Activated CD4-positive, alpha-beta T cell treated with anti-CD3 and anti-CD28 coated beads, Interleukin-2, amount 50 U/mL, for 4 hours (primary cell): ENCODE data around the gene ZNF8.
A peak's percentile ranks its signal among the peaks of the same experiment; 100 is the strongest.
"Not testable (repeated sequence)": the region's sequence is repeated elsewhere in the genome, so short reads cannot be mapped to it uniquely, and the experiment has no call there.

Experiments used
- DNase-seq, 2 experiments: peaks; one replicate each; pipeline ENCODE4 v3.0.0-alpha.2; 2020

ZNF8 gene

DNA sequence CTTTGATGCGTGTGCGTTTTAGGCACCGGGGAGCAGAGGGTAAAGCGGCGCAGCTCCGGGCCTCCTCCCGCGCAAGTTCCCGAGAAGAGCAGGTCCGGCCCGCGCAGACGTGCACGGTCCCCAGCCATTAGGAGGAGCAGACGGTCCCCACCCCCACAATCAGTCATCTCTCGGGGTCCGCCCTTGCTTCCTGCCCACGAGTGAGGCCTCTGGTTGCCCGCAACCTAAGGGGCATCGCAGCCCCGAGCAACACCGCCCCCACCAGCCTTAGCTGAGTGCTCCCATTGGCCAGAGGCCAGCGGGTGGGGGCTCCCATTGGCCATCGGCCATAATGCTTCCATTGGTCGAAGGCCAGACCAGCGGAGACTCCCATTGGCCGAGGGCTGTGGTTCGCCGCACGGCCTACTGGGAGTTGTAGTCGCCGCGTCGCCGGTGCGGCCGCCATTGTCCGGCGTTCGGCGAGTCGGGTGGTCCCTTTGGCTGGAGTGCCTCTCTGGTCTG is at the start of gene ZNF8:
ZNF8 (plus strand) TSS at position 415 of the 501 bp plus-strand sequence. CDS start 127 bp downstream, outside the sequence.
- peak; percentile 95 for DNase-seq

DNA sequence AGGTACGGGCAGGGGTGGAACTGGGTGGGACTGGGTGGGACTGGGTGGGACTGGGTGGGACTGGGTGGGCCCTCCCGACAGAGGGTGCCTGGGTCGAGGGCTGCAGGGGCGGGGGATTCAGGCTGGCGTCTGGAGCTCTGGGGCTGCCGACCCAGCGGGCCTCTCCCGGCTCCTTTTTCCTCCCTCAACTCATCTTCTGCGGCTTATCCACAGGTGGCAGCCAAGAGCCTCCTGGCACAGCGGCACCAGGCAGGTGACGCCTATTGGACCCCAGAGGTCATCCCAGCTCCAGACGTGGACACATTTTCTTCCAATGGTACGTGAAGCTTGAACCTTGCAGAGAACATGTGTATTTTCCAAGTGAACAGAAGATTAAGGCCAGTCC is 49.5 kb upstream of the ZNF8 start:
- peak; percentile 8 to 9 for DNase-seq

DNA sequence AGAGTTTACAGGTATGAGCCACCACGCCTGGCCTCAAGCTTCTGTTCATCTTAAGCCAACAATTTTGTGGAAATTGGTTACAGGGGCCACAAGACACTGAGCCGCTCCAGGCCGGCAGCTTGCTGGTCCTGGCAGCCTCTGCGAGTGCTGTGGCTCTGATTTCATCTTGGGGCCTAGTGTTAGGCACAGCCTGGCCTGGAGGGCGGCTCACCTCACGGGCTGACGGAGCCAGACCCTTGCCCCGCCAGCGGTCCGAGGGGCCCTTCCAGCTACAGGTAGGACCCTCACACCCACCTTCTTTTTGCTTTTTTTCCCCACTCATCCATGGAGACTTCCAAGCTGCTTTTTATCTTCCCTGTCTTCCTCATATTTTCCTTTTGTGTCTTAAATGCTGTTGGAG is 41.4 kb upstream of the ZNF8 start:
- no peak for DNase-seq

DNA sequence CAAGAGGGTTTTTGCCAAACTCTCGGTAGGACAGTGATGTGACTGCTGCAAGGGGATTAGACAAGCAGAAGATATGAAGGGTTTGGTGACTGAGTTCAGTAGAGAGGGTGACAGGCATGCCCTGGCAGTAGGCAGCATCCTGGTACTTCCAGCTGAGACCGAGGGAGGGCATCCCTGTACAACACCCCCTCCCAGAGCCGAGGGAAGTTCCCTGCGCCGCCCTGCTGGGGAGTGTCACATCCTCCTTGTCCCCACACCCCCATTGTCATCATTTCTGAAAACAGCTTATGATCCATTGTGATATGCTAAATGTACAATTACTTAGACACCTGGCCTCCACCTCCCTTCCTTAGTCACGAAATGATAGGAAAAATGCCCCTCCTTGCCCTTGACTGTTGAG is 35.4 kb upstream of the ZNF8 start:
- no peak for DNase-seq

DNA sequence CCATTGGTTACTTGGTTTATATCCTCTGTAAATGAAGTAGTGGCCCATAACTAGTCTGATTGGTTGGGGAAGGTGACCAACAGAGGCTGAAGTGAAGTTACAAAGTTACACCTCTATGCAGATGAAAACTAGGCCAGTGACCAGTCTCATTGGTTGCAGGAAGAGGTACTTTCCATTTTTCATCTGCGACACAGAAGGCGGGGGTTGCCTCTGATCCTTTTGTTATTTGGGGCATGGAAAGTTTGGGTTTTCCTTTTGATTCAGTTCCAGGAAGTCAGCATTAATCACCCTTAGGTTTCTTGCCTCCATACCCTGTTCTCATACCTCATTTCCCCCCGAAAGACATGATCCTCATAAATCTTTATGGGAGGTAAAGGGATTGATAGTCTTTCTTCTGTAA is 29.9 kb upstream of the ZNF8 start:
- no peak for DNase-seq

DNA sequence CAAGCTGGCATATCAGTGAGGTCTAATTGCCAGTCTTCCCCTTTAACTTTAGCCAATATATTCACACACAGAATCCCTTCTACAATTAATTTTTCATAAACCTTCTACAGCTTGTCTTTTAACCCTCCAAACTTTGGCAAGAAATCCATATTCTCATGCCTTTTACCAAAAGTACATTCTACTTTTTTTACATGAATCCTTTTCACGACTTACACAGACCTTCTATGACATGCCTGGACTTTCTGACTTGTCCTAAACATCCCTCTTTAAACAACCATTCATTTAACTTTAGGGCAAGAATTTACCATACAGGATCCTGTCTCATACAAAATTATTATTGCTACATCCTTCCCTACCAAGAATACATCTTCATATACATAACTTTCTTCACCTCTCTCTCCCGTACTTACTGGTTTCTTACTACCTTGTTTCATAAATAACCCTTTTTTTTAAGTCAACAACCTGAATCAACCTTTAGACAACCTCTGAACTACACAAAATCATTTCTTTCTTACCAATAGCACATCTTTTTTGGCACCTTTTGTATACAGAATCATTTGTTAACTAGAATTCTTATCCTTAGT is 26.6 kb upstream of the ZNF8 start:
- DNase-seq = no peak

DNA sequence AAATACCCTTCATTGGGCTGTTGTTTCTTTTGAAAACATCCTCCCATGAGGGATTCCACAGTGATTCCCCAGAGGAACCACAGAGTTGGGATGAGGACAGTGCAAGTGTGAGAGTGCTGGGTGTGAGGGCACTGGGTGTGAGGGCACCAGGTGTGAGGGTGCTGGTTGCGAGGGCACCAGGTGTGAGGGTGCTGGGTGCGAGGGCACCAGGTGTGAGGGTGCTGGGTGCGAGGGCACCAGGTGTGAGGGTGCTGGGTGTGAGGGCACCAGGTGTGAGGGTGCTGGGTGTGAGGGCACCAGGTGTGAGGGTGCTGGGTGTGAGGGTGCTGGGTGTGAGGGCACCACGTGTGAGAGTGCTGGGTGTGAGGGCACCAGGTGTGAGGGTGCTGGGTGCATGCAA is 20.5 kb upstream of the ZNF8 start:
- not testable (repeated sequence) for DNase-seq

DNA sequence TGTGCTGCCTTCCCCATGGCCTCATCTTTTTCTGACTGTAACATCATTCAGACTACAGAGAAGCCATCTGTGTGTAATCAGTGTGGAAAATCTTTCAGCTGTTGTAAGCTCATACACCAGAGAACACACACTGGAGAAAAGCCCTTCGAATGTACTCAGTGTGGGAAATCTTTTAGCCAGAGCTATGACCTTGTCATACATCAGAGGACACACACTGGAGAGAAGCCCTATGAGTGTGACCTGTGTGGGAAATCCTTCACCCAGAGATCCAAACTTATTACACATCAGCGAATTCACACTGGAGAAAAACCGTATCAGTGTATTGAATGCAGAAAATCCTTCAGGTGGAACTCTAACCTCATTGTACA is 17.2 kb upstream of the ZNF8 start:
- DNase-seq = no peak

DNA sequence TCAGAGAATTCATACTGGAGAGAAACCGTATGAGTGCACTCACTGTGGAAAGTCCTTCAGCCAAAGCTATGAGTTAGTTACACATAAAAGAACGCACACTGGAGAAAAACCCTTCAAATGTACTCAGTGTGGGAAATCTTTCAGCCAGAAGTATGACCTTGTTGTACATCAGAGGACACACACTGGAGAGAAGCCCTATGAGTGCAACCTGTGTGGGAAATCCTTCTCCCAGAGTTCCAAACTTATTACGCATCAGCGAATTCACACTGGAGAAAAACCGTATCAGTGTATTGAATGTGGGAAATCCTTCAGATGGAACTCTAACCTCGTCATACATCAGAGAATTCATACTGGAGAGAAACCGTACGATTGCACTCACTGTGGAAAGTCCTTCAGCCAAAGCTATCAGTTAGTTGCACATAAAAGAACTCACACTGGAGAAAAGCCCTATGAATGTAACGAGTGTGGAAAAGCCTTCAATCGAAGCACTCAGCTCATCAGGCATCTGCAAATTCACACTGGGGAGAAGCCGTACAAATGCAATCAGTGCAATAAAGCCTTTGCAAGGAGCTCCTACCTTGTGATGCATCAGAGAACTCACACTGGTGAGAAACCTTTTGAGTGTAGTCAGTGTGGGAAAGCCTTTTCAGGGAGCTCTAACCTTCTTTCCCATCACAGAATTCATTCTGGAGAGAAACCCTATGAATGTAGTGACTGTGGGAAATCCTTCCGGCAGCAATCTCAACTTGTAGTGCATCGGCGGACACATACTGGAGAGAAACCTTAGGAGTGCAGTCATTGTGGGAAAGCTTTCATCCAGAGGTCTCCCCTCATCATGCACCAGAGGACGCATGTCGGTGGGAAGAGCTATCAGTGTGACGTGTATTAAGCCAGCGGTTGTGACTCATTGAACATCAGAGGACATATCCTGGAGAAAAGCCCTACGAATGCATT is 16.5 kb upstream of the ZNF8 start:
- no peak for DNase-seq

DNA sequence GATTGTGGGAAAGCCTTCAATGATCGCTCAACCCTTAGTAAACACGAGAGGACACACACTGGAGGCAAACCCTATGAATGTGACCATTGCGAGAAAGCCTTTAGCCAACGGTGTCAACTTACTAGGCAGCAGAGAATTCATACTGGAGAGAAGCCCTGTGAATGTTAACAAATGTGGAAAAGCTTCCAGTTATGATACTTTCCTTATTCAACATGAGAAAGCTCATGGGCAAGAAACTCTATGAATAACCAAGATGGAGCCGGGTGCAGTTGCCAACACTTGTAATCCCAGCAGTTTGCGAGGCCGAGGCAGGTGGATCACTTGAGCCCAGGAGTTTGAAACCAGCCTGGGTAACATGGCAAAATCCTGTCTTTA is 15.8 kb upstream of the ZNF8 start:
- DNase-seq = no peak

DNA sequence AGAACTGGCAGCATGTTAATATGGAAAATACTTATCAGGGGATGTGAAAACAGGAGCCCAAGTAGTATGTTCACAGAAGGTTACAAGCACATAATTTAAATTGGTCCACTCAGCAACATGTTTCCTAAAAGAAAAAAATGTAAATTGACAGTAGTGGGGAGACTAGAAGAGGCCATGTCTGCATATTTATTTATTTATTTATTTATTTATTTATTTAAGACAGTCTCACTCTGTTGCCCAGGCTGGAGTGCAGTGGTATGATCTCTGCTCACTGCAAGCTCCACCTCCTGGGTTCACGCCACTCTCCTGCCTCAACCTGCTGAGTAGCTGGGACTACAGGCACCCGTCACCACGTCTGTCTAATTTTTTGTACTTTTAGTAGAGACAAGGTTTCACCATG is 13.7 kb upstream of the ZNF8 start:
- no peak for DNase-seq

DNA sequence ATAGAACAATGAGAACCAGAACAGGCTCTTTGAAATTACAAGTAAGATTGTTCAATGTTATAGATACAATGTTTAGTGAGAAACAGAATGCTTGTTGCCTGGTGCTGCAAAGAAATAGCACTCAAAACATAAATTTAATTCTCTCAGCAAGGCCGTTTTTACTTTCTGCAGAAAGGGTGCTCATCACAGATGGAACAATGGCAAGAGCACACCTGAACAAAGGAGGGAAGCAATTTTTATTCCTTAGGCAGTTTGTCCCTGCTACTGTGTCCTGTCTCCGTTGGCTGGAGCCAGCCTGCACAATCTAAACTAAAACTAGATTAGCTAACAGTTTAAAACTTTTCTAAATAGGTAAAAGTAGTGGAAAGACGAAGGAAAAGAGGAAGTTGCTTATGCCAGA is 10.4 kb upstream of the ZNF8 start:
- no peak for DNase-seq

DNA sequence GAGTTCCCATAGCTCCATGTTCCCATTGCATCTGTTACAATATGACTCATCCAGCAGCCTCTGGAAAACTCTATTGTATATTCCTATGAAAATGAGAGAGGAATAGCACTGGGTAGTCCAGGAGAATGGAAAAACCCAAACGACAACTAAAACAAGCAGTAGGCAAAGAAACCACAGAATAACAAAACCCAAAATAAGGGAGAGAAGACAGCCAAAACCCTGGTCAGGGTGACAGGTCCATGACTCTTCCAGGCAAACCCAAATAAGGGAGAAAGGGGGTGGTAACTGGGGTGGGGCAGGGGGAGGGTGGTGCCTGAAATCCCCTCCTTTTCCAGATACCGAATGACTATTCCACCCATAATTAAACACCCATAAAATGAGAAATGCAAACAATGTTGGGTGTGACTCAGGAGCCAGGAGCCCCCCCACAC is 4.0 kb upstream of the ZNF8 start:
- no peak for DNase-seq

DNA sequence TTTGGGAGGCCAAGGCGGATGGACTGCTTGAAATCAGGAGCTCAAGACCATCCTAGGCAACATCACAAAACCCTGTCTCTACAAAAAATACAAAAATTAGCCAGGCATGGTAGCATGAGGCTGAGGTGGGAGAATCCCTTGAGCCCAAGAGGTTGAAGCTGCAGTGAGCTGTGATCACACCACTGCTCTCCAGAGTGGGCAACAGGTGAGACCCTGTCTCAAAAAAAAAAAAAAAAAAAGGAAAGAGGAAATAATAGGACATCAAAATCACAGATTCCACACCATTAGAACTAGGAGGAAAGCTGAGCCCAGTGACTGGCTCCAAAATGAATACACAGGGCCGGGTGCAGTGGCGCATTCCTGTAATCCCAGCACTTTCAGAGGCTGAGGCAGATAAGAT is 3.2 kb upstream of the ZNF8 start:
- DNase-seq = no peak

DNA sequence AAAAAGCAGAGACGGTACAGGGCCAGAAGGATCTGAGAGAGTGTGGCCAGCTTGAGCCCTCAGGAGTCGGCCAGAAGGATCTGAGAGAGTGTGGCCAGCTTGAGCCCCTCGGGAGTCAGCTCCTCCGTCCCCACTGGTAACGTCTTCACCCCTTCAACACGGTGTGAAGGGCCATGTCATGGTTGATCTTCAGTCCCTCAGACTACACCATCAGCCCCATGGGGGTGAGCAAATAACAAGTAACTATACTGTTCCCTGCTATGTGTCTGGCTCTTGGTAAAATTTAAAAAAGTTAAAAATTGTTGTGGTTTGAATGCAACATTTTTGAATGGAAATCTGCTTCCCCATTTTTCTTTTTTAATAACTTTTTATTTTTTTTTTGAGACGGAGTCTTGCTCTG is 1.6 kb upstream of the ZNF8 start:
- no peak for DNase-seq

DNA sequence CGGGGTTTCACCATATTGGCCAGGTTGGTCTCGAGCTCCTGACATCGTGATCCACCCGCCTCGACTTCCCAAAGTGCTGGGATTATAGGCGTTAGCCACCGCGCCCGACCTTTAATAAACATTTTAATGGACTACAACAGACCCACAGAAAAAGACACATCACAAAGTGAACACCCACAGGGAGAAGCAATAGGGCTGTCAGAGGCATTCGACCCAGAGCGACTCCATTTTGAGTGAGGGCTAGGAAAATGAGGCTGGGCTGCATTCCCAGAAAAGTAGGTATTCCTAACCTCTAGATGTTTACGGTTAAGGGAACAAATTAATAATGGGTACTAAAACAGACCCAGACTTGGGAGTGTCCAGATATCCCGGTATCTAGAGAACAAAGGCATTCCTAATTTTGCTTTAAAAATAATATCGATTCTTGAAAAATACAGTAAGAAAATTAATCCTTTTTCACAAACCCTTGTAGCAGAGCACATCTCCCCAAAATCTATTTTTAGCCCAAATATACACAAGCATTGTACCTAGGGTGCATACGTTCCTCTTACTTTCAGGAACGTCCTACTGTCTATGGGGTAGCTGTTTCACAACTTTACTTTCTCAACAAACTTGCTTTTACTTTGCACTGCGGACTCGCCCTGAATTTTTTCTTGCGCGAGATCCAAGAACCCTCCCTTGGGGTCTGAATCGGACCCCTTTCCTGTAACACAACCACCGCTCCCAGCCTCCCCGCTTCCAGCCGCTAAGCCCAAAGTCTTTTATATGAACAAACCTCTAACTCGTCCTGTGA is 811 bp upstream of the ZNF8 start:
- DNase-seq = no peak

DNA sequence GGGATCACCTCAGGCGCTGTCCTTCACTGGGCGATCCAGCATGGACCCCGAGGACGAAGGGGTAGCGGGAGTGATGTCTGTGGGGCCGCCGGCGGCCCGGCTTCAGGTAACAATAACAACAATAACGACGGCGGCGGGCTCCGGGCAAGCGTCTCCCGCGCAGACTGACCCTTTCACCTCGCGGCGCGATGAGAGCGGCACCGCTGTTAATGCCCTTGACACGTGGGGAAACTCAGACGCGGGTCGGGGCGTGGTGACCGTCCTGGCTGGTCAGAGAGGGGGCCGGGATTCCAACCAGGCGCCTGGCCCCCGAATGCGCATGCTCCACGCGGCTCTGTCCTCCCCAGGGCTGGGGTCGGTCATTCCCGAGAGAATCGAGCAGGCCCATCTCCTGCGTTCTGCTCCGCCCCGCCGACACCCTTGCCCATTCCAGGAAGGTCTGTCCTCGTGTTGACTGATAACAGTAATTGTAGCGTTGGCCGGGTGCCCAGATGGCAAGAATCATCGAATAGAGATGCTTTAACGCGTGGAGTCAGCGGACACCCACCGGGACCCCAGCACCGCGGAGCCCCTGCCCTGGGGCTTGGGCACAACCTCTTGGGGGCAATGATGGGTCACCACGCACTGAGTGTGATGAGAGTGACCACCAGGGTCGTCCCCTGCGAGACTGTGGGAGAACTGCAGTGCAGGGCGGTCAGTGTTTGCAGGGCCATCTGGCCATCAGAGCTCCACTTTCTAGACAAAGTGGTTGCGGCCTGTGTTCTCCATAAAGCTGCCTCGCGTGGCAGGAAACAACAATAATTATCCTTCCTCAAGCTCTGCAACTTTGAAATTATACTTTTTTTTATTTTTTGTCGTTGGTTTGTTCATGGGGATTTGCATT is 528 bp downstream of the ZNF8 start:
- DNase-seq = peak; percentile 14 to 20

DNA sequence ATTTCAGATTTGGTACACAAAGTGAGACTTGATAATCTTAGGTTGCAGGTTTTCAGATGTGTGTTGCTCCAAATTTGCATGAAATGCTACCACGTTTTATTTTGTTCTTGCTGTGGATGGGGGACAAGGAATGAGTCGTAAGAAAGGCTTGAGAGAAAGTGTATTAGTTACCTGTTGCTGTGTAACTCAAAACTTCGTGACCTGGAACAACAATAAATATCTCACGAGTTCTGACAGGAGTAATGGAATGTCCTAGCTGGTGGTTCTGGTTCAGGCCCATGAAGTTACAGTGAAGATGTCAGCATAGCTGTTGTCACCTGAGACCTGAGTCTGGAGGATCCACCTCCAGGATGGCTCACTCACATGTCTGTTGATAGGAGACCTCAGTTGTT is 1.2 kb downstream of the ZNF8 start:
- no peak for DNase-seq

DNA sequence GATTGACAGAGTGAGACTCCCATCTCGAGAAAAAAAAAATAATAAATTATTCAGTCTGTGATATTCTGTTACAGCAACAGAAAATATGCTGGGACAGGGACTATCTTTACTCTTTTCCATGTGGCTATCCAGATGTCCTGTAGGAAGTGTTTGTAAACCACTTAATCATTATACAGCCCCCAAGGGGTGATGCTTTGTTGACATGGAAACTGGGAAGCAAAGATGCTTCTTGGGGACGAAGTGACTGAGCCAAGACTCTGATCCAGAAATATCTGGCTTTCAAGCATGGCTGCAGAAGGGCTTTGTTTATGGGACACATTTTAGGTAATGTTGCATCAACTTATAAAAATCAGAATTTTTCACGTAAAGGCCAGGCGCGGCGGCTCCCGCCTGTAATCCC is 5.4 kb downstream of the ZNF8 start:
- no peak for DNase-seq

DNA sequence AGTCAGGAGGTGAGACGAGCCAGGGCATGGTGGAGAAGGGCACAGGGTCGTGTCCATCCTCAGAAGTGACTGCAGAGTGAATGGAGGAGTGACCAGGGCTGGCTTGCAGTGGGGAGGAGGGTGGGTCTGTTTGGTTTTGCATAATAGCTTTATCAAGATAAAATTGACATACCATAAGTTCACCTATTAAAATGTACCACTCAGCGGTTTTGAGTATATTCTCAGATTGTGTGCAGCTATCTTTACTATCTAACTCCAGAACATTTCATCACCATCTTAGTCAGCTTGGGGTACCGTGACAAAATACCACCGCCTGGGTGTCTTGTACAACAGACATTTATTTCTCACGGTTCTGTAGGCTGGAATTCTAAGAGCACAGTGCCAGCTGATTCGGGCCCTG is 13.2 kb downstream of the ZNF8 start:
- DNase-seq = no peak

DNA sequence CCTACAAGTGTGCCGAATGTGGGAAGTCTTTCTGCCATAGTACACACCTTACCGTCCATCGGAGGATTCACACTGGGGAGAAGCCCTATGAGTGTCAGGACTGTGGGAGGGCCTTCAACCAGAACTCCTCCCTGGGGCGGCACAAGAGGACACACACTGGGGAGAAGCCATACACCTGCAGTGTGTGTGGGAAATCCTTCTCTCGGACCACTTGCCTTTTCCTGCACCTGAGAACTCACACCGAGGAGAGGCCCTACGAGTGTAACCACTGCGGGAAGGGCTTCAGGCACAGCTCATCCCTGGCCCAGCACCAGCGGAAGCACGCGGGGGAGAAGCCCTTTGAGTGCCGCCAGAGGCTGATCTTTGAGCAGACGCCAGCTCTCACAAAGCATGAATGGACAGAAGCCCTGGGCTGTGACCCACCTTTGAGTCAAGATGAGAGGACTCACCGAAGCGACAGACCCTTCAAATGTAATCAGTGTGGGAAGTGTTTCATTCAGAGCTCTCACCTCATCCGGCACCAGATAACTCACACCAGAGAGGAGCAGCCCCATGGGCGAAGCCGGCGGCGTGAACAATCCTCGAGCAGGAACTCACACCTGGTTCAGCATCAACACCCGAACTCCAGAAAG is 16.1 kb downstream of the ZNF8 start:
- no peak for DNase-seq

DNA sequence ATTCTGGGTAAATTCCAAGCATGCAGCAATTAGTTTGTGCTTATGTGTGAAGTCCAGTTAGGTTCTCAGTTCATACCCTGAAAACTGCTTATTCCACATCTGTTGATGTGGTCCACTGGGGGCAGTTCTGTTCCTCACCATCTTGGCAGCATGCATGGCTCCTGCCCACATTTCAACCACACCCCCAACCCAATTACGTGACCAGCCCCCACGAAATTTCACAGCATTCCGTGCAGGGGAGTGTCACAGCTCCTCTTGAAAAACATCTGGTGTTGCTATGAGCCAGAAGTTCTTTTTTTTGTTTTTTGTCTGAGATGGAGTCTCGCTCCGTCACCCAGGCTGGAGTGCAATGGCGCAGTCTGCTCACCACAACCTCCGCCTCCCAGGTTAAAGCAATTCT is 17.3 kb downstream of the ZNF8 start:
- no peak for DNase-seq
